ENCODE data around the gene PTK7.

Gene PTK7

DNA sequence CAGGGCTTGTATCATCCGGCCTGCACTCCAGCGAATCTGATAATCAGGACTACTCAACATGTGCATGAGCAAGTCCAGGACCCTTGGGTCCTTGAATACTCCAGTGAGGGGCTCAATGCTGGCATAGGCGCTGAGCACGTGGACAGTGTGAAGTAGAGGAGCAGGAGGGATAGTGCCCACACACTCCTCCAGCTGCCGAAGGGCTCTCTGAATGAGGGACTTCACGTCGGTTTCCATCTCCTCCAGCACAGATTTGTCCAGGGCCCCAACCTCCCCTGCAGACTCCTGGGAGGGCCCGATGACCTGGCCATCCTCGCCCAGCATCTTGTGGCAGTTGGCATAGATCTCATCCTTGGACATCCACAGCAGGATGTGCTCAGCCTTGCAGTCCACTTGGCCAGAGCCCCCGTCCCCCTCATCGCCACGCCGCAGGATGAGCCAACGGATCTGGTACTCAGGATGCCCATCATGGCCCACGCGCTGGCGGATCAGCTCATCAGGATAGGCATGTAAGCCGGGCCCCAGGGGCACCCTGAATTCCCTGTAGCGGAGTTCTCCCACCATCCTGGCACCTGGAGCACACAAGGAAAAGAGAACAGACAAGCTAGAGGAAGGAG, 23.8 kb upstream of the PTK7 start:
- no peak for ATAC-seq
- TF ChIP-seq CREB5 (CRISPR knock-in tag; IDR thresholded peaks at IDR 0.05; ENCODE audit: low read depth) (no peak), RARB (CRISPR knock-in tag; IDR thresholded peaks at IDR 0.05) (no peak), SNAI2 (CRISPR knock-in tag; IDR thresholded peaks at IDR 0.05) (no peak), ARNTL (CRISPR knock-in tag; IDR thresholded peaks at IDR 0.05; ENCODE audit: borderline replicate concordance, low read depth) (no peak)

DNA sequence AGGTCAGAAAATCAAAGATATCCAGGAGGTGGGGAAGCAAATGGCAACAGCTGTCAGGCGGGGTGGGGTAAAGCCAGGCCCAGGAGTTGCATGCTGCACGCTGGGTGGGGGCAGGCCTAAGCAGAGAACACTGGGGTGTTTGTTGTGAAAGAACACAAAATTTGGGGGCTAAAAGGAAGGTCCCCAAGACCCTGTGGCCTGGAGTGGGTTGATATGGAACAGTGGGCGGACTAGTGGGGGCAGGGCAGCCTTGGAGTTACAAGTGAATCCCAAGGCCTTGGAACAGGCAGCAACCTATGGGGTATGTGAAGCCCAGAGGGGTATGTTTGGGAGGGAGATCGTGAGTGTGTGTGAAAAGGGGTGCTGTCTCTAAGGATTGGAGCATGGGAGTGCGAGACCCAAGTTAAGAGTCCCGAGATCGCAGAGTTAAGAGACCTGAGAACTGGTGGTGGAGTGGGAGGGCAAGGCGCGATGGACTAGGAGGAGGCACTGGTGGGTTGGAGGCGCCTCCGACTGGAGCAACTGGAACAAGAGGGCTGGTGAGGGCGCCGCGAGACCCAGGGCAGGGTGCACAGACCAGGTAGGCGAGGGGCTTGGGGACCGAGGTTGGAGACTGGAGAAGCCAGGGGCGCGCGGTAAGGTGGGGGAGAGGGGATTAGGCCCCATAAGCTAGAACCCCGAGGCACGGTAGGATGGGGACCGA, 23.1 kb upstream of the PTK7 start:
- peak; percentile 53 for ATAC-seq
- TF ChIP-seq ZFP3 (CRISPR knock-in tag; IDR thresholded peaks at IDR 0.05) (no peak), PPARA (CRISPR knock-in tag; IDR thresholded peaks at IDR 0.05; ENCODE audit: borderline replicate concordance) (no peak), OSR1 (CRISPR knock-in tag; IDR thresholded peaks at IDR 0.05) (no peak), SNAI2 (CRISPR knock-in tag; IDR thresholded peaks at IDR 0.05) (no peak), CREB5 (CRISPR knock-in tag; IDR thresholded peaks at IDR 0.05; ENCODE audit: low read depth) (no peak), TOX (CRISPR knock-in tag; IDR thresholded peaks at IDR 0.05; ENCODE audit: borderline replicate concordance) (no peak), RARB (CRISPR knock-in tag; IDR thresholded peaks at IDR 0.05) (no peak), ZC3H10 (CRISPR knock-in tag; IDR thresholded peaks at IDR 0.05) (no peak), ZNF70 (CRISPR knock-in tag; IDR thresholded peaks at IDR 0.05) (no peak), ESRRG (CRISPR knock-in tag; IDR thresholded peaks at IDR 0.05) (no peak), TCF4 (CRISPR knock-in tag; IDR thresholded peaks at IDR 0.05; ENCODE audit: borderline replicate concordance) (no peak), ZNF8 (CRISPR knock-in tag; IDR thresholded peaks at IDR 0.05) (no peak), CSDC2 (CRISPR knock-in tag; IDR thresholded peaks at IDR 0.05) (no peak), ISL1 (CRISPR knock-in tag; IDR thresholded peaks at IDR 0.05) (no peak)
- TF ChIP-seq, protein P1, sequence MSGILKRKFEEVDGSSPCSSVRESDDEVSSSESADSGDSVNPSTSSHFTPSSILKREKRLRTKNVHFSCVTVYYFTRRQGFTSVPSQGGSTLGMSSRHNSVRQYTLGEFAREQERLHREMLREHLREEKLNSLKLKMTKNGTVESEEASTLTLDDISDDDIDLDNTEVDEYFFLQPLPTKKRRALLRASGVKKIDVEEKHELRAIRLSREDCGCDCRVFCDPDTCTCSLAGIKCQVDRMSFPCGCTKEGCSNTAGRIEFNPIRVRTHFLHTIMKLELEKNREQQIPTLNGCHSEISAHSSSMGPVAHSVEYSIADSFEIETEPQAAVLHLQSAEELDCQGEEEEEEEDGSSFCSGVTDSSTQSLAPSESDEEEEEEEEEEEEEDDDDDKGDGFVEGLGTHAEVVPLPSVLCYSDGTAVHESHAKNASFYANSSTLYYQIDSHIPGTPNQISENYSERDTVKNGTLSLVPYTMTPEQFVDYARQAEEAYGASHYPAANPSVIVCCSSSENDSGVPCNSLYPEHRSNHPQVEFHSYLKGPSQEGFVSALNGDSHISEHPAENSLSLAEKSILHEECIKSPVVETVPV (CRISPR knock-in tag; IDR thresholded peaks at IDR 0.05): no peak
- TF ChIP-seq, protein P2, sequence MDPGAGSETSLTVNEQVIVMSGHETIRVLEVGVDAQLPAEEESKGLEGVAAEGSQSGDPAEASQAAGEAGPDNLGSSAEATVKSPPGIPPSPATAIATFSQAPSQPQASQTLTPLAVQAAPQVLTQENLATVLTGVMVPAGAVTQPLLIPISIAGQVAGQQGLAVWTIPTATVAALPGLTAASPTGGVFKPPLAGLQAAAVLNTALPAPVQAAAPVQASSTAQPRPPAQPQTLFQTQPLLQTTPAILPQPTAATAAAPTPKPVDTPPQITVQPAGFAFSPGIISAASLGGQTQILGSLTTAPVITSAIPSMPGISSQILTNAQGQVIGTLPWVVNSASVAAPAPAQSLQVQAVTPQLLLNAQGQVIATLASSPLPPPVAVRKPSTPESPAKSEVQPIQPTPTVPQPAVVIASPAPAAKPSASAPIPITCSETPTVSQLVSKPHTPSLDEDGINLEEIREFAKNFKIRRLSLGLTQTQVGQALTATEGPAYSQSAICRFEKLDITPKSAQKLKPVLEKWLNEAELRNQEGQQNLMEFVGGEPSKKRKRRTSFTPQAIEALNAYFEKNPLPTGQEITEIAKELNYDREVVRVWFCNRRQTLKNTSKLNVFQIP (CRISPR knock-in tag; IDR thresholded peaks at IDR 0.05; ENCODE audit: borderline replicate concordance, low read depth): no peak

DNA sequence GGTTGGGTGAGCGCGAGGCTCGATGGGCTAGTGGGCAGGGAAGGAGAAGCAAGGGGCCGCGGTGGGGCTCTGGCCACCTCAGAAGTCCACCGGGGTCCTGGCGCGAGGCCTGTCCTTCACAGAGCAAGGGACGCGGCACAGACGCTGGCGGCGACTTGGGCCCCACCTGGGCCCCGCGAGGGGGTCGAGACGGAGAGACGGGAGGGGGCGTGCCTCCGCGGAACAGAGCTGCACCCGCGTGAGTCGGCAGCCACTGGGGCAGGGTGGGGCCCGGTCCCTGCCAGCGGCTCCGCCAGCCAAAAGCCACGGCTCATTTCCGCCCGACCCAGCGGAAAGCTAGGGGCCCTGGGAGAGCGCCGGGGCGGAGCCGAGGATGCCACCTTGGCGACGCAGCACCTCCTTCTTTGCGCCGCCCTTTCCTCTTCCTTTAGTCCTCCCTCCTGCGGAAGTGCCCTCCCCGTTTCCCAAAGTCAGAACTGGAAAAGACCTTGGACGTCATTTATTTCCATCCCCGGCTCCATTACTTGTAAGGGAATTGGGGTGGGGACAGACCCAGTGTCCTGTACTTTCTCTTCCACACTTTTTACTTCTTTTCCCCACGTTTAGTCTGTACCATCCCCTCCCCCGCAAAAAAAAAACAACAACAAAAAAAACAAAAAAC, 22.4 kb upstream of the PTK7 start, which contains the start of gene CUL7:
TSS of gene CUL7 (minus strand) at position 307 of the 661 bp plus-strand sequence. CDS start 1,063 bp downstream, outside the sequence.
- peak; percentile 98 for ATAC-seq
- TF ChIP-seq TOX (CRISPR knock-in tag; IDR thresholded peaks at IDR 0.05; ENCODE audit: borderline replicate concordance): no peak
- TF ChIP-seq, protein P1 (CRISPR knock-in tag; IDR thresholded peaks at IDR 0.05): no peak; the same call in 1 of the 2 replicates
- TF ChIP-seq RARB (CRISPR knock-in tag; IDR thresholded peaks at IDR 0.05): no peak
- TF ChIP-seq CREB5 (CRISPR knock-in tag; IDR thresholded peaks at IDR 0.05; ENCODE audit: low read depth): no peak
- no peak for TF ChIP-seq ZC3H10 (CRISPR knock-in tag; IDR thresholded peaks at IDR 0.05)
- TF ChIP-seq, protein P2 (CRISPR knock-in tag; IDR thresholded peaks at IDR 0.05; ENCODE audit: borderline replicate concordance, low read depth): no peak
- peak; percentile 93 for TF ChIP-seq GLIS3 (CRISPR knock-in tag; IDR thresholded peaks at IDR 0.05)

Data from SK-N-SH treated with all-trans-retinoic acid at 6 μM for 48 hours (cell line).